ENCODE data around the gene DLEC1. TPM values are rescaled to one million over a fixed set of nuclear protein-coding genes. Genes with fewer than 3 reads are reported as not detected.
A peak's percentile ranks its signal among the peaks of the same experiment; 100 is the strongest.
"Not testable (repeated sequence)": the region's sequence is repeated elsewhere in the genome, so short reads cannot be mapped to it uniquely, and the experiment has no call there.

Gene DLEC1
- total and polyA plus RNA-seq, 7 experiments from 2014 or later, result 0.41 to 9.4 (median 5.6) TPM

GRCh38 chr3:38059148-38059547, 20.1 kb downstream of the DLEC1 start:
- H3K27me3 ChIP-seq (ENCODE audit: control insufficient read depth in 2 of 2, insufficient read depth in 2 of 2, low read length in 2 of 2), result no peaks in the 10 kb centered on the region
- peaks cover 0 to 3% (median 0%) of the 10 kb centered on the region in 5 donors for H3K27me3 Mint-ChIP-seq
- CTCF ChIA-PET, result no interaction called here
- DNase-seq (no peak), ATAC-seq (no peak)
- H3K9me3 Mint-ChIP-seq, result peaks cover 0 to 7% (median 2%) of the 10 kb centered on the region in 11 donors
- peaks cover 0 to 23% (median 15%) of the 10 kb centered on the region in 5 donors for H3K36me3 Mint-ChIP-seq
- intact Hi-C loops (cut with micrococcal nuclease), result no loop called here
- peaks cover 0 to 16% (median 8%) of the 10 kb centered on the region in 7 donors for H3K4me1 Mint-ChIP-seq
- H3K27ac ChIP-seq (ENCODE audit: low read depth, low read length), result no peak overlapping the region
- H3K4me3 ChIP-seq (ENCODE audit: low read length), result no peak overlapping the region
- H3K4me1 ChIP-seq (ENCODE audit: control insufficient read depth in 2 of 2, insufficient read depth in 2 of 2, low read length in 2 of 2), result no peaks in the 10 kb centered on the region
- no peak overlapping the region for H3K4me3 Mint-ChIP-seq
- no peaks in the 10 kb centered on the region for H3K9me3 ChIP-seq (ENCODE audit: control insufficient read depth in 2 of 3, low read length in 3 of 3)
- H3K36me3 ChIP-seq (ENCODE audit: control insufficient read depth in 2 of 3, insufficient read depth in 3 of 3, low read length in 3 of 3), result no peaks in the 10 kb centered on the region
- H3K27ac Mint-ChIP-seq, result no peak overlapping the region
- POLR2A ChIA-PET, result no interaction called here

- Mint-ChIP-seq H3K4me3 (no peak overlapping the region), H3K36me3 (peaks cover 0 to 23% (median 15%) of the 10 kb centered on the region in 5 donors)
- CTCF ChIA-PET, result no interaction called here
Observed at GRCh38 chr3:38059591-38059990, 20.6 kb downstream of the DLEC1 start.

GRCh38 chr3:38062809-38063208, 23.8 kb downstream of the DLEC1 start:
- peaks cover 0 to 42% (median 21%) of the 10 kb centered on the region in 5 donors for H3K36me3 Mint-ChIP-seq
- peaks cover 1 to 24% (median 7%) of the 10 kb centered on the region in 11 donors for H3K9me3 Mint-ChIP-seq
- ChIA-PET POLR2A (no interaction called here), CTCF (interaction anchor here (0.6 kb wide), 1 partner anchor 94 kb away, joined by 3 read pairs; no protein-coding TSS in a partner anchor)
- DNase-seq (no peak), ATAC-seq (no peak)
- H3K27me3 Mint-ChIP-seq, result peaks cover 0 to 15% (median 0%) of the 10 kb centered on the region in 5 donors
- H3K27me3 ChIP-seq (ENCODE audit: control insufficient read depth in 2 of 2, insufficient read depth in 2 of 2, low read length in 2 of 2), result no peaks in the 10 kb centered on the region
- no peak overlapping the region for H3K4me3 ChIP-seq (ENCODE audit: low read length)
- no peak overlapping the region for H3K27ac ChIP-seq (ENCODE audit: low read depth, low read length)
- intact Hi-C loops (cut with micrococcal nuclease), result no loop called here
- H3K4me3 Mint-ChIP-seq, result no peak overlapping the region
- no peaks in the 10 kb centered on the region for H3K36me3 ChIP-seq (ENCODE audit: control insufficient read depth in 2 of 3, insufficient read depth in 3 of 3, low read length in 3 of 3)
- no peak overlapping the region for H3K27ac Mint-ChIP-seq
- no peaks in the 10 kb centered on the region for H3K4me1 ChIP-seq (ENCODE audit: control insufficient read depth in 2 of 2, insufficient read depth in 2 of 2, low read length in 2 of 2)
- H3K4me1 Mint-ChIP-seq, result peaks cover 0 to 12% (median 4%) of the 10 kb centered on the region in 7 donors
- no peaks in the 10 kb centered on the region for H3K9me3 ChIP-seq (ENCODE audit: control insufficient read depth in 2 of 3, low read length in 3 of 3)

More at GRCh38 chr3:38059591-38059990, 20.6 kb downstream of the DLEC1 start:
- H3K27ac Mint-ChIP-seq, result no peak overlapping the region
- POLR2A ChIA-PET, result no interaction called here
- H3K27me3 Mint-ChIP-seq, result peaks cover 0 to 3% (median 0%) of the 10 kb centered on the region in 5 donors
- intact Hi-C loops (cut with micrococcal nuclease), result no loop called here
- ATAC-seq, result no peak
- H3K27ac ChIP-seq (ENCODE audit: low read depth, low read length), result no peak overlapping the region
- H3K4me1 Mint-ChIP-seq, result peaks cover 0 to 13% (median 8%) of the 10 kb centered on the region in 7 donors
- H3K27me3 ChIP-seq (ENCODE audit: control insufficient read depth in 2 of 2, insufficient read depth in 2 of 2, low read length in 2 of 2), result no peaks in the 10 kb centered on the region
- peak in 1 of 9 donors; percentile 23 for DNase-seq
- no peaks in the 10 kb centered on the region for H3K36me3 ChIP-seq (ENCODE audit: control insufficient read depth in 2 of 3, insufficient read depth in 3 of 3, low read length in 3 of 3)
- no peak overlapping the region for H3K4me3 ChIP-seq (ENCODE audit: low read length)
- H3K9me3 Mint-ChIP-seq, result peaks cover 0 to 7% (median 3%) of the 10 kb centered on the region in 11 donors
- H3K4me1 ChIP-seq (ENCODE audit: control insufficient read depth in 2 of 2, insufficient read depth in 2 of 2, low read length in 2 of 2), result no peaks in the 10 kb centered on the region
- no peaks in the 10 kb centered on the region for H3K9me3 ChIP-seq (ENCODE audit: control insufficient read depth in 2 of 3, low read length in 3 of 3)

GRCh38 chr3:38064453-38064852, 25.4 kb downstream of the DLEC1 start:
- H3K4me3 ChIP-seq (ENCODE audit: low read length); POLR2A ChIA-PET; ATAC-seq; H3K36me3 ChIP-seq (ENCODE audit: control insufficient read depth in 2 of 3, insufficient read depth in 3 of 3, low read length in 3 of 3); H3K27ac Mint-ChIP-seq; CTCF ChIA-PET; H3K27ac ChIP-seq (ENCODE audit: low read depth, low read length); H3K4me3 Mint-ChIP-seq; DNase-seq; intact Hi-C loops (cut with micrococcal nuclease); H3K27me3 ChIP-seq (ENCODE audit: control insufficient read depth in 2 of 2, insufficient read depth in 2 of 2, low read length in 2 of 2); H3K9me3 ChIP-seq (ENCODE audit: control insufficient read depth in 2 of 3, low read length in 3 of 3); H3K4me1 ChIP-seq (ENCODE audit: control insufficient read depth in 2 of 2, insufficient read depth in 2 of 2, low read length in 2 of 2); H3K4me1 Mint-ChIP-seq: not testable (repeated sequence)
- Mint-ChIP-seq H3K36me3 (peaks cover 0 to 42% (median 21%) of the 10 kb centered on the region in 5 donors), H3K27me3 (peaks cover 0 to 16% (median 0%) of the 10 kb centered on the region in 5 donors), H3K9me3 (peaks cover 1 to 24% (median 7%) of the 10 kb centered on the region in 11 donors)

GRCh38 chr3:38067508-38068233, 28.7 kb downstream of the DLEC1 start:
- H3K9me3 Mint-ChIP-seq, result peaks cover 0 to 24% (median 6%) of the 10 kb centered on the region in 11 donors
- no peaks in the 10 kb centered on the region for H3K4me1 Mint-ChIP-seq
- peaks cover 0 to 13% (median 0%) of the 10 kb centered on the region in 5 donors for H3K27me3 Mint-ChIP-seq
- H3K27ac ChIP-seq (ENCODE audit: low read depth, low read length), result no peak overlapping the region
- H3K36me3 Mint-ChIP-seq, result peaks cover 0 to 21% (median 21%) of the 10 kb centered on the region in 5 donors
- ATAC-seq (peak; percentile 70), DNase-seq (no peak)
- POLR2A ChIA-PET, result no interaction called here
- no peaks in the 10 kb centered on the region for H3K36me3 ChIP-seq (ENCODE audit: control insufficient read depth in 2 of 3, insufficient read depth in 3 of 3, low read length in 3 of 3)
- intact Hi-C loops (cut with micrococcal nuclease), result no loop called here
- H3K27ac Mint-ChIP-seq, result no peak overlapping the region
- no peak overlapping the region for H3K4me3 Mint-ChIP-seq
- H3K27me3 ChIP-seq (ENCODE audit: control insufficient read depth in 2 of 2, insufficient read depth in 2 of 2, low read length in 2 of 2), result no peaks in the 10 kb centered on the region
- H3K9me3 ChIP-seq (ENCODE audit: control insufficient read depth in 2 of 3, low read length in 3 of 3), result no peaks in the 10 kb centered on the region
- no peaks in the 10 kb centered on the region for H3K4me1 ChIP-seq (ENCODE audit: control insufficient read depth in 2 of 2, insufficient read depth in 2 of 2, low read length in 2 of 2)
- CTCF ChIA-PET, result no interaction called here
- H3K4me3 ChIP-seq (ENCODE audit: low read length), result no peak overlapping the region

- Mint-ChIP-seq H3K4me3 (no peak overlapping the region), H3K27ac (no peak overlapping the region), H3K36me3 (peaks cover 0 to 21% (median 14%) of the 10 kb centered on the region in 5 donors), H3K27me3 (peaks cover 0 to 14% (median 0%) of the 10 kb centered on the region in 5 donors), H3K4me1 (no peaks in the 10 kb centered on the region), H3K9me3 (peaks cover 0 to 19% (median 5%) of the 10 kb centered on the region in 11 donors)
- ATAC-seq (no peak), DNase-seq (no peak)
- H3K4me3 ChIP-seq (ENCODE audit: low read length), result no peak overlapping the region
- H3K36me3 ChIP-seq (ENCODE audit: control insufficient read depth in 2 of 3, insufficient read depth in 3 of 3, low read length in 3 of 3), result no peaks in the 10 kb centered on the region
- CTCF ChIA-PET, result no interaction called here
- POLR2A ChIA-PET, result no interaction called here
- H3K9me3 ChIP-seq (ENCODE audit: control insufficient read depth in 2 of 3, low read length in 3 of 3), result no peaks in the 10 kb centered on the region
- no peak overlapping the region for H3K27ac ChIP-seq (ENCODE audit: low read depth, low read length)
- intact Hi-C loops (cut with micrococcal nuclease), result no loop called here
- no peaks in the 10 kb centered on the region for H3K4me1 ChIP-seq (ENCODE audit: control insufficient read depth in 2 of 2, insufficient read depth in 2 of 2, low read length in 2 of 2)
- no peaks in the 10 kb centered on the region for H3K27me3 ChIP-seq (ENCODE audit: control insufficient read depth in 2 of 2, insufficient read depth in 2 of 2, low read length in 2 of 2)
Observed at GRCh38 chr3:38070013-38070412, 31.0 kb downstream of the DLEC1 start.

GRCh38 chr3:38077073-38077472, 38.1 kb downstream of the DLEC1 start:
- ATAC-seq; H3K36me3 ChIP-seq (ENCODE audit: control insufficient read depth in 2 of 3, insufficient read depth in 3 of 3, low read length in 3 of 3); DNase-seq; H3K27ac ChIP-seq (ENCODE audit: low read depth, low read length); H3K4me1 ChIP-seq (ENCODE audit: control insufficient read depth in 2 of 2, insufficient read depth in 2 of 2, low read length in 2 of 2); H3K9me3 ChIP-seq (ENCODE audit: control insufficient read depth in 2 of 3, low read length in 3 of 3); H3K4me3 ChIP-seq (ENCODE audit: low read length); H3K4me3 Mint-ChIP-seq; H3K9me3 Mint-ChIP-seq; intact Hi-C loops (cut with micrococcal nuclease); H3K36me3 Mint-ChIP-seq; H3K27me3 Mint-ChIP-seq; POLR2A ChIA-PET; CTCF ChIA-PET; H3K27me3 ChIP-seq (ENCODE audit: control insufficient read depth in 2 of 2, insufficient read depth in 2 of 2, low read length in 2 of 2); H3K27ac Mint-ChIP-seq; H3K4me1 Mint-ChIP-seq: not testable (repeated sequence)

All from naive thymus-derived CD4-positive, alpha-beta T cell (primary cell).